PFSK-1 (cell line): ENCODE measurements around the gene NTRK1.

ENCODE experiments used
- FOXP2 ChIP-seq: optimal IDR thresholded peaks from 2 replicates; pipeline ENCODE3; 2011; ENCODE audit warnings: borderline replicate concordance, control low read depth, inconsistent platforms; ENCODE audit not compliant: insufficient read depth; ENCODE audit errors: extremely low read length, extremely low read depth
- POLR2AphosphoS5 ChIP-seq: IDR thresholded peaks from 2 replicates; pipeline ENCODE4 v1.6.1; 2012; ENCODE audit warnings: low read depth, mild to moderate bottlenecking, control low read depth, low read length, moderate library complexity
- REST ChIP-seq, 2 experiments: IDR thresholded peaks; 2 replicates each; pipeline versions ENCODE4 v1.6.1 to v1.8.0; 2011 to 2012; ENCODE audit warnings: low read depth in 2 of 2, low read length in 2 of 2, control low read depth in 1 of 2, inconsistent platforms in 1 of 2, mild to moderate bottlenecking in 1 of 2, moderate library complexity in 1 of 2; ENCODE audit not compliant: insufficient read depth in 1 of 2
- SIN3A ChIP-seq: IDR thresholded peaks from 2 replicates; pipeline ENCODE4 v1.6.1; 2012; ENCODE audit warnings: mild to moderate bottlenecking, low read length, moderate library complexity, borderline replicate concordance; ENCODE audit not compliant: insufficient read depth
- TAF1 ChIP-seq: IDR thresholded peaks from 2 replicates; pipeline ENCODE4 v1.6.1; 2012; ENCODE audit warnings: low read length, control low read depth, borderline replicate concordance; ENCODE audit not compliant: insufficient read depth

The NTRK1 gene

GRCh38 chr1:156869455-156869854, 8.8 kb downstream of the NTRK1 start:
- no peak for TF ChIP-seq REST (IDR thresholded peaks at IDR 0.05; ENCODE audit: insufficient read depth in 1 of 2, low read depth in 2 of 2, low read length in 2 of 2)
- TF ChIP-seq POLR2AphosphoS5: no peak
- no peak for TF ChIP-seq FOXP2
- no peak for TF ChIP-seq TAF1
- no peak for TF ChIP-seq SIN3A

- TF ChIP-seq POLR2AphosphoS5 (no peak), SIN3A (no peak), REST (IDR thresholded peaks at IDR 0.05; ENCODE audit: insufficient read depth in 1 of 2, low read depth in 2 of 2, low read length in 2 of 2) (no peak)
Measured at GRCh38 chr1:156873659-156874058, 13.0 kb downstream of the NTRK1 start.

- no peak for TF ChIP-seq REST (IDR thresholded peaks at IDR 0.05; ENCODE audit: insufficient read depth in 1 of 2, low read depth in 2 of 2, low read length in 2 of 2)
- no peak for TF ChIP-seq POLR2AphosphoS5
- no peak for TF ChIP-seq FOXP2
- no peak for TF ChIP-seq TAF1
- no peak for TF ChIP-seq SIN3A
Measured at GRCh38 chr1:156874142-156874541, 13.5 kb downstream of the NTRK1 start.

GRCh38 chr1:156874572-156875340, 14.1 kb downstream of the NTRK1 start:
- TF ChIP-seq SIN3A: no peak
- TF ChIP-seq POLR2AphosphoS5: no peak
- TF ChIP-seq FOXP2: no peak
- no peak for TF ChIP-seq TAF1

GRCh38 chr1:156875341-156875615, 14.6 kb downstream of the NTRK1 start:
- TF ChIP-seq TAF1 (no peak), FOXP2 (no peak), REST (IDR thresholded peaks at IDR 0.05; ENCODE audit: insufficient read depth in 1 of 2, low read depth in 2 of 2, low read length in 2 of 2) (no peak), POLR2AphosphoS5 (no peak), SIN3A (no peak)
